ENCODE results near the gene EIF3F. TPM values are rescaled to one million over a fixed set of nuclear protein-coding genes. Genes with fewer than 3 reads are reported as not detected.
"Not testable (repeated sequence)": the region's sequence is repeated elsewhere in the genome, so short reads cannot be mapped to it uniquely, and the experiment has no call there.

The EIF3F gene
- total and polyA plus RNA-seq, 2 of the 8 experiments (the other 6 are each of a cell fraction or from before 2014, with no cell fraction given): 222 to 388 TPM

- peak overlapping the region; percentile 73 to 99 (median 86) for H3K4me3 ChIP-seq (ENCODE audit: extremely low read depth in 1 of 4, insufficient read depth in 2 of 4, low read depth in 3 of 4, low read length in 4 of 4)
- WGBS, 2 experiments (ENCODE audit: extremely low coverage in 1 of 2, insufficient coverage in 1 of 2, insufficient read length in 1 of 2, insufficient replicate concordance in 2 of 2, low coverage in 1 of 2, low lambda C conversion rate in 2 of 2, missing lambda C conversion rate in 1 of 2): 1 to 100% methylated on average over 1 to 9 of the region's 13 CpGs
- H3K4me1 ChIP-seq (replicated peaks in 1 of 4; ENCODE audit: control insufficient read depth in 3 of 4, insufficient read depth in 4 of 4, low read length in 3 of 4); H3K18ac ChIP-seq (ENCODE audit: extremely low read depth, low read length); DNase-seq (ENCODE audit: low read depth in 1 of 2, low spot score in 2 of 2); H3K23me2 ChIP-seq (ENCODE audit: low read depth, low read length); H2BK15ac ChIP-seq (ENCODE audit: low read length); H2BK12ac ChIP-seq (ENCODE audit: low read depth, low read length); H4K5ac ChIP-seq (ENCODE audit: insufficient read length, low read depth, low read length); H3K56ac ChIP-seq (replicated peaks; ENCODE audit: insufficient read length, low read depth, low read length); H4K91ac ChIP-seq (replicated peaks; ENCODE audit: insufficient read length, low read length); H4K20me1 ChIP-seq (replicated peaks in 1 of 2; ENCODE audit: control insufficient read depth in 1 of 2, insufficient read depth in 2 of 2, low read length in 2 of 2); H2AFZ ChIP-seq (ENCODE audit: low read length); H2AK5ac ChIP-seq (ENCODE audit: low read depth, low read length); H2BK5ac ChIP-seq (ENCODE audit: low read depth, low read length); H2BK120ac ChIP-seq (replicated peaks; ENCODE audit: low read depth, low read length); H2BK20ac ChIP-seq (ENCODE audit: low read length); FAIRE-seq; H3K14ac ChIP-seq (ENCODE audit: insufficient read length); H3K27me3 ChIP-seq (replicated peaks in 1 of 4; ENCODE audit: control insufficient read depth in 3 of 4, extremely low read depth in 1 of 4, insufficient read depth in 3 of 4, low read length in 3 of 4); H3K79me1 ChIP-seq (ENCODE audit: low read depth, low read length); H4K8ac ChIP-seq (ENCODE audit: extremely low read depth, insufficient read depth, low read length); H3K27ac ChIP-seq (ENCODE audit: low read depth, low read length); H3K9me3 ChIP-seq (ENCODE audit: insufficient read depth in 2 of 2, low read depth in 1 of 2, low read length in 1 of 2); H3K23ac ChIP-seq (ENCODE audit: insufficient read length): not testable (repeated sequence)
- CTCF ChIA-PET (ENCODE audit: partially characterized antibody): interaction anchor here (0.5 to 6.0 kb wide), 18 partner anchors 10 to 1282 kb away, joined by 3 to 127 read pairs (median 6); partner anchors contain the start of gene NLRP10
- peak overlapping the region; percentile 85 to 91 for H3K4me2 ChIP-seq (ENCODE audit: insufficient read depth in 1 of 2, low read depth in 2 of 2, low read length in 2 of 2)
- peak overlapping the region; percentile 91 for H3K4ac ChIP-seq (replicated peaks; ENCODE audit: insufficient read length, low read depth, low read length)
- TF ChIP-seq PHF8 (conservative IDR thresholded peaks at IDR 0.05; ENCODE audit: low read depth, low read length): peak; percentile 37
- TF ChIP-seq KDM5A (IDR thresholded peaks at IDR 0.05; ENCODE audit: low read length): 0 out of 2 replicates have a peak, but pooled peaks have one; percentile 15
- POLR2A ChIA-PET (ENCODE audit: partially characterized antibody): interaction anchor here (1.0 to 2.4 kb wide), 15 partner anchors 8 to 112 kb away, joined by 3 to 58 read pairs (median 4); no protein-coding TSS in a partner anchor
- peaks cover 10 to 32% of the 10 kb centered on the region in 2 experiments for H3K79me2 ChIP-seq (ENCODE audit: control insufficient read depth in 1 of 2, insufficient read depth in 2 of 2, low read length in 2 of 2)
- peaks cover 0 to 26% (median 11%) of the 10 kb centered on the region in 4 experiments; a peak in 7 of 8 replicates for H3K36me3 ChIP-seq (ENCODE audit: control insufficient read depth in 2 of 4, insufficient read depth in 4 of 4, low read length in 3 of 4)
- H3K9ac ChIP-seq (replicated peaks in 1 of 4; ENCODE audit: extremely low read depth in 1 of 4, low read depth in 3 of 4, low read length in 3 of 4): peak overlapping the region; percentile 73 to 95 (median 83)
Observed at GRCh38 chr11:7987560-7987883, 385 bp downstream of the EIF3F start.

Measured in H1 (cell line).